HG03045 (cell line): ENCODE results near the gene STT3A.

Experiments used
- ATAC-seq: cut with Tn5 transposase; IDR thresholded peaks from one replicate; pipeline ENCODE4 v1.9.1; 2021; ENCODE audit warnings: mild to moderate bottlenecking, moderate library complexity; ENCODE audit not compliant: unreplicated experiment

STT3A gene

DNA sequence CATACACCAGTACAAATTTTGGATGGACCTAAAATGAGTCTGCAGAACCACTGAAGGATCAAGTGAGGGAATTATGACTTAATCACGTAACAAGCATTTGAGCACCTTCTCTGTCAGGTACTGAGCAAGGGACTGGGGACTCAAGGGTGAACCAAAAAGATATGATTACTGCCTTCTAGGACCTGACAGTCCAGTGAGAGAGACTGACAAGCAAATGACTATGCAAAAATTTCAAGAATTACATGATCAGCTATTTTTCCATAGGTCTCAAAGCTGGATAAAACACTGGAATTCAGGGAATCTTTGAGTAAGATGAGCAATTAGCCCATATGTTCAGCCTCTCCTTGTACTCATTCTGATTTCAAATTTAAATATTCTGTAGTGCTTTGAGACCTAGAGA is 5.2 kb upstream of the STT3A start:
- no peak for ATAC-seq

DNA sequence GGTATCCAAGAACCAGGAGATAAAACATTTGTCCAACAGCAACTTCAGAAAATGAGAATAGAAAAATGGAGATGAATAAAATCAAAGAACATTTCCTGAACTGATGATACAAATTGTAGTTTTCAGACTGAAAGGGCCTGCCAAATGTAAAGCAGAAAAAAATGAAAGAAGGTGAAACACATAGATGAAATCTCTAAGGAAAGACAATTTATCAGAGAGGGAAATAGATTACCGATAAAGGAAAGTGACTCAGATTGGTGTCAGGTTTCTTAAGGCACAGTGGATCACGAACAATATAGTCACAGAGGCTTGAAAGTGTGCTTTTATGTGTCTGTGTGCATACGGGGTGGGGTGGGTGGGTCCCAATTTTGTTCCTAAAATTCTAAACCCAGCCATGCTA is 4.1 kb upstream of the STT3A start:
- ATAC-seq = no peak

DNA sequence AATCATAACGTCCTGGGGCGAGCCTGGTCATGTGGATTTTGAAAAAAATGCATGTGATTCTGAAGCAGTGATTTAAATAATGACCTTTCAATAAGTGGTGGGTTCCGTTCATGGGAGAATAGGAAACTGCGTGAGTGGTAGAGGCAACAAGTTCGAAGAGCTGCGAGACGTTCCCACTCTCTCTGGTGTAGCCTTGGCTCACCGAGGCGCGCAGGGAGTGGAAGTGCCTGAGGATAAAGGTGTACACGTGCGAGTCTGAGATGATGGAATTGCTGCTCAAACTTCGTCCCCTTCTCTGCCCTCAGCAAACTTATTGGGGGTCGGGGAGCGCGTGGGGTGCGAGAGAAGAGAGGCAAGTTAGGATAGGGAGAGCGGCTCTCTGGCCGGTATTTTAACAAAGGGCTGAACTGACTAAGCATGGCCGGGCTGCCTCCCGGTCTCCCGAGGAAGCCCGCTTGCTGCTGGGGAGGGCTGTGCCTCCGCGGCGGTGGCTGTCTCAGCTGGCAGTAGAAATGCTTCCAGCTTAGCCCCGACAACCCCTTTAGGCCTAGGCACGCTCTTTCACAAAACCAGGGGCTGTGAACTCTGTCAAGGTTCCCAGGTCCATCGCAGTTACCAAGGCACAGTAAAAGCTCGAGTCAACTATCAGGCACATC is 875 bp upstream of the STT3A start:
- peak; percentile 23 for ATAC-seq

DNA sequence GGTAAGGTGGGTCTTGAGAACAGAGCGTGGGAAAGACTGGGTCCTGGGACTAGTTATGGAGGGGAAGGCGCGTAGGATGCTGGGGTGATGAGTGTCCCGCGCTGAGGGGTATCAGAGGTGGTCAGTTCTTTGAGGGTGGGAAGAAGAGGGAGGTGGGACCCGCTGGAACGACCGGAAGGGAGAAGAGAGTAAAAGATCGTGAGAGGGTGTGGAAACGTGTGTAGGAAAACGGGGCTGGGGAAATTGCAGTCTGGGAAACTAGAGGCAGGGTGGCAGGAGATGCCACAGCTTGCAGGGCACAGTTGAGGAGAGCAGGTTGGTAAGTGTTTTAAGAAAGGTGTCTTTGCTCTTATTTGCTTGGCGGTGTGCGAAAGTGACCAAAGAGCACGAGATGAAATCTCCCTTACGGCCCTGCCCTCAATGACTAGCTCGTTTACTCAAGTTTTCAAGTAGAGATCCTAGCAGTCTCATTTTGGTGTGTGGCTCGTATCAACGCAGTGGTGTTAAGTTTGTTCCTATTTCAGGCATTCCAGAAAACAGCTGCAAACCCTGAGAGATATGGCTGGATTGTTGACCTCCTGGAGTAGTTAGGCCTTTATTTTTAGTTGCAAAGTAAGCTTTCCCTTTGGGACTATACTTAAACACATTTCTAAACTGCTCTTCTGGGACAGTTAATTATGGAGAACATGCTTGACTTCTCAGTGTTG is 615 bp downstream of the STT3A start:
- ATAC-seq = no peak

DNA sequence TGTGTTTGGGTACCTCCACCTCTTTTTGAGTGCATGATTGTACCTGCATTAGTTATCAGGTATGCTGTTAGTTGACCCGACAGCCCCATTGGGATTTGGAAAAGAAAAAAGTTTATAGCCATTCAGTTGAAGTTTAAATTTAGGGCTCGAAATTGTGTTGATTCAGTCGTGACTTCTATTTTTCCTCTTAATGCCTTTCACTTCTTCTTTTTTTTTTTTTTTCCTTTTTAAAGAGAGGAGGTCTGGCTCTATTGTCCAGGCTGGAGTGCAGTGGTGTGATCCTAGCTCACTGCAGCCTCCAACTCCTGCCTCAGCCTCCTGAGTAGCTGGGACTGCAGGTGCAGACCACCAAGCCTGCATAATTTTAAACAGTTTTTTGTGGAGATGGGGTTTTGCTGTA is 2.3 kb downstream of the STT3A start:
- ATAC-seq = no peak

DNA sequence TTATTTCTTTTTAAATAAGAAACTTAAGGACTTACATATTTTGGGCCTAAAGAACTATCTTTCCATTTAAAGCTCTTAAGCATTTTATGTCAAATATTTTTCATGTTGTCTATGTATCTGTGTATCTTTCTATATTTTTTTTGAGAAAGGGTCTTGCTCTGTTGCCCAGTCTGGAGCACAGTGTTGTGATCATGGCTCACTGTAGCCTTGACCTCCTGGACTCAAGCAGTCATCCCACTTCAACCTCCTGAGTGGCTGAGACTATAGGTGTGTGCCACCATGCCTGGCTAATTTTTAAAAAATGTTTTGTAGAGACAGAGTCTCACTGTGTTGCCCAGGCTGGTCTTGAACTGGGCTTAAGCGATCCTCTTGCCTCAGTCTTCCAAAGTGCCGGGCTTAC is 8.0 kb downstream of the STT3A start:
- no peak for ATAC-seq

DNA sequence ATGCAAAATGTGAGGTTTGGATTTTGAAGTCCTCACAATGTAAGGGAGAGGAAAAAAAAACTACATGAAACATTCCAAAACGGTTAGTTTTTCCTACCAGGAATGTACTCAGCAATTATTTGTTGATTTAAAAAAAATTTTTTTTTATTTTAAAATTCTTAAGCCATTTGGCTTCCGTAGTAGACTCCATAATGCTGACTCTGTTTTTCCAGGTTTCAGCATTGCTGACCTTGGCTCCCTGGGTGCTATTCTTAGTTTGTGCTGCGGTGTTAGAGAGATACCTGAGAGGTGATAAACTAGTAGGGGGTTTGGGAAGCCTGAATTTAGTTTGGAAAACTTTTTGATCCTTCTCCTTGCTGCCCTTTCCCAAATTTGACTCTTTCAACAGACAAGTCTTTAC is 10.6 kb downstream of the STT3A start:
- ATAC-seq = no peak

DNA sequence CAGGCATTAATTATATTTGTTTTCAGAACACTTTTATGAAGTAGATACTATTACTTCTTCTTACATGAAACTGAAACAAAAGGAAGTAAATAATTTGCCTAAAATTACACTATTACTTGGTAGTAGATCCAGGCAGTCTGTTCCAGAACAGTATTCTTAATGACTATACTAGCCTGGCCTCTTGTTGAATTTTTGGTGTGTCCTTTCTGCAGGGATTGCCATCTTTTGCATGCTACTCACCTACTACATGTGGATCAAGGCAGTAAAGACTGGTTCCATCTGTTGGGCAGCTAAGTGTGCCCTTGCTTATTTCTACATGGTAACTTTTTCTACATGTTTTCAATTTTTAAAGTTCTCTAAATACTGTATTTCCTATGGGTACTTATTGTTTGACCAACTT is 12.8 kb downstream of the STT3A start:
- ATAC-seq = no peak

DNA sequence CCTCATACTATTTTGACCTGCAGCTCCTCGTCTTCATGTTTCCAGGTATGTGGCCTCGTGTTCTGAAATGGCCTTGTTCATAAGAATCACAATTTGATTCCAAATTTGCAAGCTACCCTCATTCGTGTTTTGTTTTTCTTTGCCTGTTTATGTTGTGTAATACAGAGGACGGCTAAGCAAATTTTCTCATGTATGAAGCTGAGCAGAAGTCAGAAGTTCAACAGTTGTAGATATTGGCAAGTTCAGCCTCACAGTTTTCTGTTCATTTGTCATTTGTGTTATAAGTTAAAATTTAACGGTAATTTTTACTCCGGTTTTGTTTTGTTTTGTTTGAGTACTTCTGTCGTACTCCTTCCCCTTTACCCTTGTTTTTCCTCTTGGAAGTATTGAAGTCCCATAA is 16.9 kb downstream of the STT3A start:
- ATAC-seq = no peak

DNA sequence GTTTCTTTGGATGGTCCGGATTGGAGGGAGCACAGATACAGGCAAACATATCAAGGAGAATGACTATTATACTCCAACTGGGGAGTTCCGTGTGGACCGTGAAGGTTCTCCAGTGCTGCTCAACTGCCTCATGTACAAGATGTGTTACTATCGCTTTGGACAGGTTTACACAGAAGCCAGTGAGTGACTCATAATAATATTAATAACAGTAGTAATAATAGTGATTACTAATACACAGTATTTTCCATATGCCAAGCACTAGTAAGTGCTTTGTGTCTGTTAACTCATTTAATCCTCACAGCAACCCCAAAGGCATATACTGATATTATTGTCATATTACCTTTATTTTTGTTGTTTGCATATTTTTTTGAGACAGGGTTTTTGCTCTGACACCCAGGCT is 25.7 kb downstream of the STT3A start:
- no peak for ATAC-seq

DNA sequence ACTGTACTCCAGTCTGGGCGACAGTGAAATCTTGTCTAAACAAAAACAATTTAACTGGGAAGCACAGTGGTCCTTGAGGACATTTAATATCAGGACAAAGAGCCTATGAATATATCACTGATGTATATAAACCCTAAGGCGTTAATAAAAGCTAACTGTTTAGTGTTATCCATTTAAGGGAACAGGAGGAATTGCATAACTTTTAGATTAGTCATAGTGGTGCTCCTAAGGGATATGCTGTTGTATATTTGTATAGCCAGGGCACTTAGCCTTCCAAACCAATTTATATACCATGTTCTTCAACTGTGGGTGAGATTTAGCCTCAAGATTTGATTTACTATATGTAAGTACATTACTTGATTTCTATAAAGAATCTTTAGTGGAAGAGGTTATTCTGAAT is 29.3 kb downstream of the STT3A start:
- ATAC-seq = no peak

DNA sequence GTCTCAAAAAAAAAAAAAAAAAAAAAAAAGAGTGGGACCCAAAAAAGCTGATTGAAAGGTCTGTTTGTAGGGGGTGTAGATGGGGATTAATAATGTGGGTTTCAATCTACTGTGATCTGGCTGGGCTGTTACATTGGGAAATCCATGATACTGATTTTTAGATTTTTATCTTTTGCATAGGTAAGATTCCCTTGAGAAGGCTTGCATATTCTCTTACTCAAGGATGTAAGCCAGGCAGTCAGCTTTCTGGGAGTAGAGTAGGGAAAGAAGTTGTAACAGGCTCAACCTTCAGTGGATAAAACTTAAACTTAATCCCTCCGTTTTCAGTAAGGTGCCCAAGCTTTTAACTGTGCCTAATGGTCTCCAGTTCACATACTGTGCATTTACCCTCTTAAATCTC is 30.4 kb downstream of the STT3A start:
- ATAC-seq = no peak

DNA sequence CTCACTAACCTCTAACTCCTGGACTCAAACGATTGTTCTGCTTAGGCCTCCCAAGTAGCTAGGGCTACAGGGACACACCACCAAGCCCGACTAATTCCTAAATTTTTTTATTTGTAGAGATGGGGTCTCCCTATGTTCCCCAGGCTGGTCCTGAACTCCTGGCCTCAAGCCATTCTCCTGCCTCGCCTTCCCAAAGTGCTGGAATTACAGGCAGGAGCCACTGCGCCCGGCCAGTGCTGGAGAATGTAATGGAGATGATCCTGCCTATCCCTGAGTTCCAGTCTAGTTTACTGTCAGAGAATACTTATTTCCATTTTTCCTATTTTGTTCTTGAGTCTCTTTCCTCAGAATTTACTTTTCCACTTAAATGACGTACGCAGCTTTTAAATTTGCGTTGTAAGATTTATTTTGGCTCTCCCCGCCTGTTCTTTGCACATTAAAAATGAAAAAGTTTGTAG is 32.1 kb downstream of the STT3A start, which contains the start of gene CHEK1:
Gene CHEK1, plus strand, starts transcription at position 408 of the 458 bp plus-strand sequence. CDS start 1,606 bp downstream, outside the sequence.
- ATAC-seq = no peak

DNA sequence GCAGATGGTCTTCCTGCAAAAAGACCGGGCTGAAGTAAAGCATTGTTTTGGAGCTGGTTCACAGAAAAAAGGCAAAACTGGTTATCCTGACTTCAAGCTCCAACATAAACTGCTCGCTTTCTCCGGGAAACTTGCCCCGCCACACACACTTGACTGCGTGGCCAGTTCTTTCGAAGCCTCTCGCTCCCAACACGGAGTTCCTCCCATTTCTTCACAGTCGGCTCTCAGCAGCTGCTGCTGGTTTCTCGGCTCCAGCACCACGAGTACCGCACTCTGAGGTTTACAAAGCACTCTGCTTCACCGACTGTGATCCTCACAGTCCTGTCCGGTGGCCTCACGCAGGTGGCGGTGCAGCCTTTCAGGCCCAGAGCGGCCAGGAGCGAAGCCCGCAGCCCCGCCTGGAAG is 32.6 kb downstream of the STT3A start:
- peak; percentile 37 for ATAC-seq

DNA sequence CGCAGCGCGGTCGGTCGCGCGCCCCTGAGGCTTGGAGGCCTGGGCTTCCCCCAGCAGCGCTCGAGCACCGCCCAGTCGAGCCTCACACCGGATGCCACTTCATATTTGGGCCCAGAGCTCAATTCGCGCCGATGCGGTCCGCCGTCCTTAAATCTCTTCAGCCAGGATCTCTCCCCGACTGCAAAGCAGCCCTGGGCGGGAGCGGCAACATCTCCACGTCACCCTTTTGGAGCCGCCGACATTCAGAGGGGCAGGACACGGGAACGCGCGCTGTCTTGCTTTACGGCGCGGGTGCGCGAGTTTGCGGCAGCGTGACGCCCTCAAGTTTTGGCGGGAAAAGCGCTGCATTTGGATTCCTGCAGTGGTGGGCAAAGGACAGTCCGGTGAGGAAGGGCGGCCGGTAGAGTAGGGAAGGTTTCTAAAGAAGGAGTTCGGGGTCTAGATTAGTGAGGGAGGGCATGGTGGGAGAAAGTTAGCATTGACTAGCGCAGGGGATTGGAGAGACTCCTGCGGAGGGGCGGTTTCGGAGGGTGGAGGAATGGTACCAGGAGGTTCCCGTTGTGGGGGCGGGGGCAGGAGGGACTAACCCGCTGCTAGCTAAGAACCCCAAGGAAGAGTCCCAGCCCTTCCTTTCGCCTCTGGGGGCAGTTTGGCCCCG is 33.1 kb downstream of the STT3A start:
- ATAC-seq = peak; percentile 89

DNA sequence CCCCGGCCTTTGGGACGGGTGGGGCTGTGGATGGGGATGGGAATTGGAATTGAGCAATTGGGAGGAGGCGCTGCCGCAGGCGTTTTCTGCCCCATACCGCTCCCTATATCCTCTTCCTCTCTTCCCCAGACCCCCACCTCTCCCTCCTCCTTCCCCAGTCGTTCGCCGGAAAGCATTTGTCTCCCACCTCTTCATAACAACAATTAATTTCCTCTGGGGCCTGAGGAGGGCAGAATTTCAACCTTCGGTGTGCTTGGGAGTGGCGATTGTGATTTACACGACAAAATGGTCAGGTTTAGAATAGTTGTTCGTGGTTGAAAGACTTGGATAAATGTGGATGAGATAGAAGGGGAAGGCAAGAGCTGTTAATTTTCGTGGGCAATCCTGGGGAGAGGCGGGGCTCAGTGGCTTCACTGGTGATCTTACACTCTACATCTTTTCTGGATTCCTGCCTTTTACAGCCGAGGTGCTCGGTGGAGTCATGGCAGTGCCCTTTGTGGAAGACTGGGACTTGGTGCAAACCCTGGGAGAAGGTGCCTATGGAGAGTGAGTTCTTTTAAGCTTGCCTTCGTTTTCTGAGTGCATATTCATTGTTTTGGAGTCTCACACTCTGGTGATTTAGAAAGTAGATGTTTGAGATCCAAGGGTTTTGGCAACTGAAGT is 33.8 kb downstream of the STT3A start:
- ATAC-seq = peak; percentile 29

DNA sequence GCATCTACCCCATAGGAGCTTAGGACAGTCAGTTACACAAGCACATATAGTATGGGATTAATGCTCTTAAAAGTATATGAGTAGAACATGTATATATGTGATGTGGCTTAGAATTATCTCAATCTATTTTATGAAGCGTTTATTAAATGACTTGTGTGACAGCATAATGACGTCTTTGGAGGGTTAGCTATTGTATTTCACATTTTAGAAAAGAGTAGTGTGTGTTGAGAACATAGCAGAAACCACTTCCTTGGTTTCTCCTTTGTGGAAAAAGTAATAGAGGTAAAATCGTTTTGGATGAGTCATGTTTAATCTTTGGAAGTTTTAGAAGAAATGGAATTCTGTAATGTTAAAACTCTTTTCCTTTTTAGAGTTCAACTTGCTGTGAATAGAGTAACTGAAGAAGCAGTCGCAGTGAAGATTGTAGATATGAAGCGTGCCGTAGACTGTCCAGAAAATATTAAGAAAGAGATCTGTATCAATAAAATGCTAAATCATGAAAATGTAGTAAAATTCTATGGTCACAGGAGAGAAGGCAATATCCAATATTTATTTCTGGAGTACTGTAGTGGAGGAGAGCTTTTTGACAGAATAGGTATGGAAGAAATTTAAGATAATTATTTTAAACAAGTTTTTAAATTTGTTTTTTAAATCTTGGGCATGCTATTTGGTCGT is 34.7 kb downstream of the STT3A start:
- no peak for ATAC-seq

DNA sequence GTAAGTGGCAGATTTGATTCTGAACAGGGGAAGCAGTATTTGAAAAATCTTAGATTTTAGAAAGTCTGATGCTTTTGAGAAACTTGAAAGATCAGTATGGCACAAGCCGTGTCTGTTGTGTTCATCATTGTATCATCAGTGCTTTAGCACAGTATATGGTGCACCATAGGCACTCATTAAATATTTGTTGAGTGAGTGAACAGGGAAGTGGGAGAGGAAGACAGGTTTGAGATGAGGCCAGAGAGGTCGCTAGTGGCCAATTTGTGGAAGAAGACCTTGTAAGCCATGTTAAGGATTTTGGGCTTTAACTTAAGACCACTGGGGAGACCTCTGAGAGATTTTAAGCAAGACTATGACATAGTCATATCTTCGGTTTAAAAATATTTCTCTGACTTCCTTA is 45.2 kb downstream of the STT3A start:
- no peak for ATAC-seq

DNA sequence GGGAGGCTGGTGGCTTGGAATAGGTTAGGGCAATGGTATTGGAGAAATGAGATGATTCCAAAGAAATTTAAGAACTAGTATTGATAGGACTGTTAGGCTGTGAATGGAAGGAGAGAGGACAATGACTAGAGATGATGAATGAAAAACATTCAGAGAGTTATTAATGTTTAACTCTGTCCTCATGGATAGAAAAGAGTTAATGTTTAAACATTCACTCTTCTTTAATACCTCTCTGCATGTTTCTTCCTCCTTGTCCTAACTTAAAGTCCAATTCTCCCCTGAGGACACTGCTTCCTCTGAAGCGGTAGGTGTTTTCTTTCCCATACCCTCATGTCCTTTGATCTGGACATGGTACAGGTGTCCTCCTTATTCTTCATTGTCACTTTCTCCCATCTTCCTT is 45.7 kb downstream of the STT3A start:
- no peak for ATAC-seq

DNA sequence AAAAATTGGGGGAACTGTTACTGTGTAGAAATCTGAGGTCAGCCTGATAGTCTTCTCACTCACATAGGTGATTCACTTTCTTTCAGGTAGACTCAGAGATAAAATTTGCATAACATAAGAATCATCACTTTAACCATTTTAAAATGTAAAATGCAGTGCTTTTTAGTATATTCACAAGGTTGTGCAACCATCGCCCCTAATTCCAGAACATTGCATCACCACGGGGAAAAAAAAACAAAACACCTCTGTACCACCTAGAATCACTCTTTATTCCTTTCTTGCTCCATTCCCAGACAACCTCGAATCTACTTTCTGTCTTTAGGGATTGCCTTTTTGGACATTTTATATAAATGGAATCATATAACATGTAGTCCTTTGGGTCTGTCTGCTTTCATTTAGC is 53.2 kb downstream of the STT3A start:
- ATAC-seq = no peak
